A549 (cell line): ENCODE measurements around the gene HMOX1.

Source experiments
- BHLHE40 ChIP-seq: IDR thresholded peaks from 2 replicates; pipeline ENCODE4 v1.6.1; 2012; ENCODE audit warnings: low read depth, low read length, inconsistent platforms
- EHMT2 ChIP-seq: fragments of 200-600 bp; sonication (generic); IDR thresholded peaks from 2 replicates; pipeline ENCODE4 v1.6.1; 2016; ENCODE audit warnings: antibody characterized with exemption, low read depth, mild to moderate bottlenecking, moderate library complexity
- NFE2L2 ChIP-seq: fragments of 150-350 bp; conservative IDR thresholded peaks from 2 replicates; pipeline ENCODE4 v1.6.1; 2014; ENCODE audit warnings: low read length
- RAD21 ChIP-seq, 2 experiments: fragments of >200 bp in 1 of 2; sonication (Bioruptor Twin) in 1 of 2; formaldehyde crosslinking in 1 of 2; IDR thresholded peaks in 1 of 2; conservative IDR thresholded peaks in 1 of 2; 2 replicates in 1 of 2; 3 replicates in 1 of 2; pipeline ENCODE4 v1.6.1; 2012 to 2018; ENCODE audit warnings: inconsistent platforms in 1 of 2
- RCOR1 ChIP-seq: fragments of 150-350 bp; IDR thresholded peaks from 2 replicates; pipeline ENCODE4 v1.6.1; 2014; ENCODE audit warnings: antibody characterized with exemption, low read length, low read depth
- TF ChIP-seq, protein P1 (sequence below): fragments of >200 bp; sonication (Bioruptor Twin); formaldehyde crosslinking; IDR thresholded peaks from 3 replicates; pipeline ENCODE4 v1.5.1; 2016
- TF ChIP-seq, protein P2 (sequence below): IDR thresholded peaks from 2 replicates; pipeline ENCODE4 v1.6.1; 2012

DNA sequence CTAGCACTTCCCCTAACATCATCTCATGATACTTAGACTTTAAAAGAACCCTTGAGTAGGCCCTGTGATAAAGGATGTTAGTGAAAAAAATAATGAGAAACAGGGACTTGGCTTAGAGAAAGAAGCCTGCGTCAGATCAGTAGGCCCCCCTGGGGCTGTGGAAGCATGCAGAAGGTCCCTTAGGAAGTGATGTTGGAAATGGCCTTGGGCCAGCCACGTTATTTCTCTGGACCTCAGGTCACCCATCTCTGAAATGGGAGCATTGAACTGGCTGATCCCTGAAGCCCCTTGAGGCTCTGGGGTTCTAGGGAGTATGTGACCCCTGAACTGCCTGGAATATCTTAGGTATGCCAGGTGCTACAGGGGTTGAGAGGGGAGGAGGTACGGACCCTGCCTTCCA lies 59.2 kb downstream of the HMOX1 start:
- TF ChIP-seq, protein P1, sequence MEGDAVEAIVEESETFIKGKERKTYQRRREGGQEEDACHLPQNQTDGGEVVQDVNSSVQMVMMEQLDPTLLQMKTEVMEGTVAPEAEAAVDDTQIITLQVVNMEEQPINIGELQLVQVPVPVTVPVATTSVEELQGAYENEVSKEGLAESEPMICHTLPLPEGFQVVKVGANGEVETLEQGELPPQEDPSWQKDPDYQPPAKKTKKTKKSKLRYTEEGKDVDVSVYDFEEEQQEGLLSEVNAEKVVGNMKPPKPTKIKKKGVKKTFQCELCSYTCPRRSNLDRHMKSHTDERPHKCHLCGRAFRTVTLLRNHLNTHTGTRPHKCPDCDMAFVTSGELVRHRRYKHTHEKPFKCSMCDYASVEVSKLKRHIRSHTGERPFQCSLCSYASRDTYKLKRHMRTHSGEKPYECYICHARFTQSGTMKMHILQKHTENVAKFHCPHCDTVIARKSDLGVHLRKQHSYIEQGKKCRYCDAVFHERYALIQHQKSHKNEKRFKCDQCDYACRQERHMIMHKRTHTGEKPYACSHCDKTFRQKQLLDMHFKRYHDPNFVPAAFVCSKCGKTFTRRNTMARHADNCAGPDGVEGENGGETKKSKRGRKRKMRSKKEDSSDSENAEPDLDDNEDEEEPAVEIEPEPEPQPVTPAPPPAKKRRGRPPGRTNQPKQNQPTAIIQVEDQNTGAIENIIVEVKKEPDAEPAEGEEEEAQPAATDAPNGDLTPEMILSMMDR, result no peak
- TF ChIP-seq BHLHE40, result no peak
- TF ChIP-seq RCOR1, result no peak
- no peak for TF ChIP-seq EHMT2
- TF ChIP-seq, protein P2, sequence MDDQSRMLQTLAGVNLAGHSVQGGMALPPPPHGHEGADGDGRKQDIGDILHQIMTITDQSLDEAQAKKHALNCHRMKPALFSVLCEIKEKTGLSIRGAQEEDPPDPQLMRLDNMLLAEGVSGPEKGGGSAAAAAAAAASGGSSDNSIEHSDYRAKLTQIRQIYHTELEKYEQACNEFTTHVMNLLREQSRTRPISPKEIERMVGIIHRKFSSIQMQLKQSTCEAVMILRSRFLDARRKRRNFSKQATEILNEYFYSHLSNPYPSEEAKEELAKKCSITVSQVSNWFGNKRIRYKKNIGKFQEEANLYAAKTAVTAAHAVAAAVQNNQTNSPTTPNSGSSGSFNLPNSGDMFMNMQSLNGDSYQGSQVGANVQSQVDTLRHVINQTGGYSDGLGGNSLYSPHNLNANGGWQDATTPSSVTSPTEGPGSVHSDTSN, result no peak
- TF ChIP-seq RAD21 (conservative IDR thresholded peaks at IDR 0.05 in 1 of 2, IDR thresholded peaks at IDR 0.05 in 1 of 2), result no peak
- TF ChIP-seq NFE2L2, result no peak
